ENCODE results near the gene FBXO38.

DNA sequence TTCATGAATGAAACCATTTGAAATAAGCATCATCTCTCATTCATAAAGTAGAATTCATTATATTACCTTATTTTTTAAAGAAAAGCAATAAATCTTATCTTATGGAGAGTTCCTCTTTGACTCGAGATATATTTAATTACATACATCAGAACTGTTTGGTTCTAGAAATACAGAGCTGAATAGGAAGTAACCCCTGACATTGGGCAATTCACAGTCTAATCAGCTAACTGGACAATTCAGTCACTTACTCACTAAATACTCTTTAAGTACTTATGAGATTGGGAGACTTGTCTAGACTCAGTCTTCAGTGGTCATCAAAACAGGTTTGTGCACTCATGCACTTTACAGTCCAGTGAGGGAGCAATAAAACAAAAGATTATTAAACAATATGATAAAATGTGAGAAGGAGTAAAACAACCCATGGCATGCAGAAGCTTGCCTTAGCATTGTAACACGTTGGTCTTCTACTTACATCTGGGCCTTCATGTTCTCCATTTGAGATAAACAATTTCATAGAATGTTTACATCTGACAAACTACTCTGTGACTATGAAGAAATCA, 11.5 kb upstream of the FBXO38 start:
- TF ChIP-seq CTCF (conservative IDR thresholded peaks at IDR 0.05) (no peak), ZFX (IDR thresholded peaks at IDR 0.05) (no peak)
